SK-N-SH treated with all-trans-retinoic acid at 6 μM for 48 hours (cell line): ENCODE measurements around the gene GRID2IP.

Experiments used
- ATAC-seq: fragments of 200-7000 bp; cut with Tn5 transposase; 3 replicates; pipeline ENCODE4 v1.9.1; 2020; ENCODE audit warnings: mild to moderate bottlenecking, moderate library complexity
- ARNTL ChIP-seq: fragments of 450-650 bp; formaldehyde crosslinking; IDR thresholded peaks from 2 replicates; pipeline ENCODE4 v1.5.0; 2020; ENCODE audit warnings: low read depth, mild to moderate bottlenecking, moderate library complexity, borderline replicate concordance
- BACH2 ChIP-seq: fragments of 250-450 bp; sonication (Bioruptor Pico); IDR thresholded peaks from 2 replicates; pipeline ENCODE4 v1.9.0; 2021; ENCODE audit warnings: mild to moderate bottlenecking, borderline replicate concordance
- CREB5 ChIP-seq: fragments of 250-450 bp; sonication (Bioruptor Pico); IDR thresholded peaks from 2 replicates; pipeline ENCODE4 v1.5.1; 2020; ENCODE audit warnings: low read depth, mild to moderate bottlenecking, moderate library complexity
- CSDC2 ChIP-seq: fragments of 250-450 bp; sonication (Bioruptor Pico); IDR thresholded peaks from 2 replicates; pipeline ENCODE4 v1.5.0; 2020; ENCODE audit warnings: mild to moderate bottlenecking, moderate library complexity
- CSRNP3 ChIP-seq: fragments of 250-450 bp; sonication (Bioruptor Pico); IDR thresholded peaks from 2 replicates; pipeline ENCODE4 v1.5.1; 2021; ENCODE audit warnings: mild to moderate bottlenecking, moderate library complexity
- ESRRG ChIP-seq: fragments of 250-450 bp; sonication (Bioruptor Pico); IDR thresholded peaks from 2 replicates; pipeline ENCODE4 v1.6.1; 2021; ENCODE audit warnings: mild to moderate bottlenecking
- GLIS3 ChIP-seq: fragments of 250-450 bp; sonication (Bioruptor Pico); IDR thresholded peaks from 2 replicates; pipeline ENCODE4 v1.5.0; 2020; ENCODE audit warnings: mild to moderate bottlenecking, moderate library complexity
- ISL1 ChIP-seq: fragments of 250-450 bp; sonication (Bioruptor Pico); IDR thresholded peaks from 2 replicates; pipeline ENCODE4 v2.1.2; 2022; ENCODE audit warnings: mild to moderate bottlenecking, moderate library complexity
- OSR1 ChIP-seq: fragments of 250-450 bp; sonication (Bioruptor Pico); IDR thresholded peaks from 2 replicates; pipeline ENCODE4 v1.8.0; 2022; ENCODE audit warnings: moderate library complexity, mild to moderate bottlenecking, inconsistent platforms
- PATZ1 ChIP-seq: fragments of 250-450 bp; sonication (Bioruptor Pico); IDR thresholded peaks from 2 replicates; pipeline ENCODE4 v1.8.0; 2020; ENCODE audit warnings: mild to moderate bottlenecking, moderate library complexity, borderline replicate concordance
- POU6F1 ChIP-seq: fragments of 250-450 bp; sonication (Bioruptor Pico); IDR thresholded peaks from 2 replicates; pipeline ENCODE4 v1.8.0; 2021; ENCODE audit warnings: low read depth, mild to moderate bottlenecking, moderate library complexity, borderline replicate concordance
- PPARA ChIP-seq: fragments of 250-450 bp; sonication (Bioruptor Pico); IDR thresholded peaks from 2 replicates; pipeline ENCODE4 v1.5.0; 2020; ENCODE audit warnings: mild to moderate bottlenecking, borderline replicate concordance
- RARB ChIP-seq: fragments of 250-450 bp; sonication (Bioruptor Pico); IDR thresholded peaks from 2 replicates; pipeline ENCODE4 v1.8.0; 2021; ENCODE audit warnings: mild to moderate bottlenecking, moderate library complexity
- SNAI2 ChIP-seq: fragments of 250-450 bp; sonication (Bioruptor Pico); IDR thresholded peaks from 2 replicates; pipeline ENCODE4 v1.5.0; 2020; ENCODE audit warnings: mild to moderate bottlenecking, moderate library complexity
- TOX ChIP-seq: fragments of 250-450 bp; sonication (Bioruptor Pico); IDR thresholded peaks from 2 replicates; pipeline ENCODE4 v1.8.0; 2021; ENCODE audit warnings: mild to moderate bottlenecking, moderate library complexity, borderline replicate concordance
- TSHZ2 ChIP-seq: fragments of 250-450 bp; sonication (Bioruptor Pico); IDR thresholded peaks from 2 replicates; pipeline ENCODE4 v1.5.0; 2020; ENCODE audit warnings: mild to moderate bottlenecking, moderate library complexity
- ZC3H10 ChIP-seq: fragments of 250-450 bp; sonication (Bioruptor Pico); IDR thresholded peaks from 2 replicates; pipeline ENCODE4 v1.5.1; 2021; ENCODE audit warnings: mild to moderate bottlenecking, moderate library complexity
- ZFP3 ChIP-seq: fragments of 250-450 bp; sonication (Bioruptor Pico); IDR thresholded peaks from 2 replicates; pipeline ENCODE4 v1.5.0; 2020; ENCODE audit warnings: mild to moderate bottlenecking, moderate library complexity
- ZFP30 ChIP-seq: fragments of 450-650 bp; formaldehyde crosslinking; IDR thresholded peaks from 2 replicates; pipeline ENCODE4 v1.5.0; 2022; ENCODE audit warnings: mild to moderate bottlenecking, moderate library complexity
- ZNF565 ChIP-seq: fragments of 450-650 bp; formaldehyde crosslinking; conservative IDR thresholded peaks from 2 replicates; pipeline ENCODE4 v1.5.0; 2020; ENCODE audit warnings: low read depth, mild to moderate bottlenecking, moderate library complexity
- ZNF8 ChIP-seq: fragments of 450-650 bp; formaldehyde crosslinking; IDR thresholded peaks from 2 replicates; pipeline ENCODE4 v1.5.0; 2020; ENCODE audit warnings: mild to moderate bottlenecking, moderate library complexity

The GRID2IP gene

GRCh38 chr7:6448943-6449543 lies 102.2 kb downstream of the GRID2IP start:
- TF ChIP-seq CSRNP3 (CRISPR knock-in tag) (no peak), PATZ1 (CRISPR knock-in tag) (no peak), ZNF565 (CRISPR knock-in tag) (no peak), ZFP30 (CRISPR knock-in tag) (no peak), BACH2 (CRISPR knock-in tag) (no peak), PPARA (CRISPR knock-in tag) (no peak)
- no peak for ATAC-seq

- ATAC-seq: peak; percentile 77
- TF ChIP-seq PATZ1 (CRISPR knock-in tag): no peak
- no peak for TF ChIP-seq ZFP30 (CRISPR knock-in tag)
- no peak for TF ChIP-seq CSRNP3 (CRISPR knock-in tag)
- no peak for TF ChIP-seq OSR1 (CRISPR knock-in tag)
- TF ChIP-seq ESRRG: no peak
- no peak for TF ChIP-seq TOX (CRISPR knock-in tag)
- TF ChIP-seq ZC3H10 (CRISPR knock-in tag): no peak
- TF ChIP-seq POU6F1 (CRISPR knock-in tag): no peak
- no peak for TF ChIP-seq CSDC2 (CRISPR knock-in tag)
- no peak for TF ChIP-seq RARB
- no peak for TF ChIP-seq ZFP3 (CRISPR knock-in tag)
- TF ChIP-seq SNAI2: no peak
- no peak for TF ChIP-seq ZNF8 (CRISPR knock-in tag)
- TF ChIP-seq GLIS3 (CRISPR knock-in tag): no peak
- no peak for TF ChIP-seq ZNF565 (CRISPR knock-in tag)
- TF ChIP-seq TSHZ2 (CRISPR knock-in tag): no peak
- no peak for TF ChIP-seq CREB5 (CRISPR knock-in tag)
- TF ChIP-seq ARNTL (CRISPR knock-in tag): no peak
- TF ChIP-seq ISL1: no peak
Observed at GRCh38 chr7:6447581-6448199, 103.6 kb downstream of the GRID2IP start, which contains the start of gene DAGLB. Gene DAGLB, minus strand, starts transcription at chr7:6447954. Its CDS starts 112 bp downstream, at chr7:6447842.
